Stimulated activated CD4-positive, alpha-beta T cell treated with anti-CD3 and anti-CD28 coated beads, Interleukin-2, amount 100 ng/mL, for 24 hours (primary cell): Measurements from ENCODE around the gene TAF1A.
"Not testable (repeated sequence)": the region's sequence is repeated elsewhere in the genome, so short reads cannot be mapped to it uniquely, and the experiment has no call there.

ENCODE experiments used
- DNase-seq, 2 donors: peaks; one replicate each; pipeline ENCODE4 v3.0.0-alpha.2; 2020

TAF1A gene

GRCh38 chr1:222589462-222590302 is at the start of gene TAF1A:
Gene TAF1A (minus strand): TSS chr1:222589933.
- DNase-seq = peak; percentile 85 to 86

GRCh38 chr1:222634180-222635013 is 44.7 kb upstream of the TAF1A start:
- DNase-seq = peak; percentile 47 to 78

GRCh38 chr1:222632749-222633148 is 43.0 kb upstream of the TAF1A start:
- no peak for DNase-seq

DNA sequence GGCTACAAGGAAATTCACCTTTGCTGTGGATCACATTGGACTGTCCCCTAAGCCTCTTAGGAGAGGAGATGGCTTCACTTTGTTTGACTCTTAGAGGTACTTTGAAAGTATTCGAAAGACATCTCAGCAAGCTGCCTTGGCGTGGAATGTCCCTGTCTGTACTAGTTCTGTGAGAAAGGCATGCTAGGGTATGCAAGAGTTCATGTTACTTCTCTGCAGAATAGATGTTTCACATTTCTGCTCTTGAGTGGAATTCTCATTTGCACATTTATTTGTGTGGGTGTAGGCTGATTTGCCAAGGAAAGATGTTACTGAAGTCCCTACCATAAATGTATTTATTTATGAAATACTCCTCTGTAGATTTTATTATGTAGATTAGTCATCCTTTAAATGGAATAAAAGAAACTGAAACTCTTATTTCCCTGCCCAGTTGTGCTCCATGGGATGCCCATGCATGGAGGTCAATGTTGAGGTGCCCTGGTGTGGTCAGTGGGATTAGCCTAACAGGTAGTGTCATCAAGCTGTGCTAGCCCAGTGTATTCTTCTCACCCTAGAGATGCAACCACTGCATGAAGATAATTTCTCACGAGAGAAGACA is 42.0 kb upstream of the TAF1A start:
- no peak for DNase-seq

- DNase-seq = no peak
These were observed 40.3 kb upstream of the TAF1A start for GRCh38 chr1:222629921-222630535.

GRCh38 chr1:222627232-222627631 is 37.5 kb upstream of the TAF1A start:
- no peak for DNase-seq

- no peak for DNase-seq
These were observed 34.5 kb upstream of the TAF1A start for GRCh38 chr1:222624214-222624613.

DNA sequence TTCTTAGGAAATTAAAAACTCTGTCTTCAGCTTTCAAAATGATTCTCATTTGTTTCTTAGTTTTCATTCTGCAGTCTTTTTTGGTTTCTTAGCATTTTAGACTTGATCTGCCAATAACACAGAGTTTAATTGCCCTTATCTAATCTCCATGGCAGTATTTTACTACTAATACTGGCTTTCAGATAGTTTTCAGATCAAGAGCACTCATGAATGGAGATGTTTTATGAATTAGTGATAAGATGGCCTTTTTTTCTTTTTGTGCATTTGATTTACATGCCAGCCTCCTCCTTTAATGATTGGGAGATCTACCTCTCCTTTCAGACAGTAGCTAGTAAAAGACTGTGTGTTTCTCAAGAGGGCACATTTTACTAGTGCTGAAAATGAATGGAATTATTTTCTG is 33.7 kb upstream of the TAF1A start:
- no peak for DNase-seq

GRCh38 chr1:222622765-222623164 is 33.0 kb upstream of the TAF1A start:
- DNase-seq = no peak

DNA sequence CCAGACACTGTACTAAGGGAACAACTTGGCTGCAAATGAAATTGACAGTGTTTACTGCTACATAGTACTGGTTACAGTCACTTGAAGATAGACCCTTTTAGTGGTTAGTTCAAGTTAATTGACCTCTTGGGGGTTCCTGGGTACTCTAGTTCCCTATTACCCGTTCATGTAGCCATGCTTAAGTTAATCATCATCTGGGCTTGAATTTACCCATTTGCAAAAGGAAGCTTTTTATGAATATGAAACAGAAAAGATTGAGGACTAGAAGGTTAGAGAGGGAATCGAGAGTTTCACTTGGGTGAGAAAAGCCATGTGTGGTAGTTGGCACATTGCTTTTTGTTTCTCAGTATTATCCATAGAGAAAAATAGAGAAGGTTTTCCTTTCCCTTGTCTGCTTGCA is 30.8 kb upstream of the TAF1A start:
- no peak for DNase-seq

GRCh38 chr1:222618880-222619596 is 29.3 kb upstream of the TAF1A start:
- peak in 1 of 2 donors; percentile 21 for DNase-seq

- DNase-seq = peak; percentile 52 to 74
These were observed 28.5 kb upstream of the TAF1A start, which contains the start of gene MIA3 for GRCh38 chr1:222618001-222618879. Gene MIA3 (plus strand): TSS chr1:222618097. CDS start chr1:222618111, 14 bp downstream.

DNA sequence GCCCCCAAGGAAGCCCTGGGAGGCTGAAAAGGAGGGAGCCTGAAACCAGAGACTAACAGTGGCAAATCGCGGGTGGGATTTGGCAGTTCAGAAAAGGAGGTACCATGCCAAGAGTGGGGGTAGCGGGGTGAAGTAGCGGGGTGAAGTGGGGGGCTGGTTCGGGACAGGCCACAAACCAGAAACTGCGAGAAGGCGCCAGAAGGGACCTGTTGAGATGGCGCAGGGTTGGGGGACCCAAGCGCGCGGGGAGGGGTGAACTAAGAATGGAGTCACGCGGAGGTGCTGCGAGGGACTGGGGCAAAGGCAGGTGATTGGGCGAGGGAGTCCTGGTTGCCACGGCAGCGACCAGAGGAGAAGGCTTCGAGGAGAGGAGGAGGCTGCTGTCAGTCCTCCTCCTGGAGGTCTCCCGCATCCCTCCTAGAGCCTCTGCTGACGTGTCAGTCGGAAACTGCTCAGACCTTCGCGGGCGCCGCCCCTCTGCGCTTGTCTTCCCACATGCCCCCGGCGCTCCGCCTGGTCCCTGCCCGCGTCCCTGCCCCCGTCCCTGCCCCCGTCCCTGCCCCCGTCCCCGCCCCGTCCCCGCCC is 27.7 kb upstream of the TAF1A start:
- DNase-seq = peak; percentile 87 to 91

- no peak for DNase-seq
These were observed 26.8 kb upstream of the TAF1A start for GRCh38 chr1:222616525-222616924.

- no peak for DNase-seq
These were observed 23.9 kb upstream of the TAF1A start for GRCh38 chr1:222613627-222614026.

DNA sequence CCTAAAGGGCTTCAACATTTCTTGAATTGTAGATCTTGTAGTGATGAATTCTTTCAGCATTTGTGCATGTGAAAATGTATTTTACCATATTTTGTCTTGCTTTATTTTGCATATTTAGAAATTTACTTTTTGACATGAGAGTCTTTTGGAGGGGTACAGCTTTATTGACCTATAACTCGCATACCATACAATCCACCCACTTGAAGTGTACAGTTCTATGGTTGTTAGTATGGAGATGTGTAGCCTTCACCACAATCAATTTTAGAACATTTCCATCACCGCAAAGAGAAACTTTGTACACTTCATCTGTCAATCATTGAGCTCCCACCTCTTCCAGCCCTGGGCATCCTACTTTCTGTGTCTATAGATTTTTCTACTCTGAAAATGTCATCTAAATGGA is 21.0 kb upstream of the TAF1A start:
- no peak for DNase-seq

DNA sequence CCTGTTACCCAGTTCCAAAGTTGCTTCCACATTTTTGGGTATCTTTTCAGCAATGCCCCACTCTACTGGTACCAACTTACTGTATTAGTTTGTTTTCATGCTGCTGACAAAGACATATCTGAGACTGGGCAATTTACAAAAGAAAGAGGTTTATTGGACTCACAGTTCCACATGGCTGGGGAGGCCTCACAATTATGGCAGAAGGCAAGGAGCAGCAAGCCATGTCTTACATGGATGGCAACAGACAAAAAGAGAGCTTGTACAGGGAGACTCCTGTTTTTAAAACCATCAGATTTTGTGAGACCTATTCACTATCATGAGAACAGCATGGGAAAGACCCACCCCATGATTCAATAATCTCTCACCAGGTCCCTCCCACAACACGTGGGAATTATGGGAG is 19.4 kb upstream of the TAF1A start:
- not testable (repeated sequence) for DNase-seq

DNA sequence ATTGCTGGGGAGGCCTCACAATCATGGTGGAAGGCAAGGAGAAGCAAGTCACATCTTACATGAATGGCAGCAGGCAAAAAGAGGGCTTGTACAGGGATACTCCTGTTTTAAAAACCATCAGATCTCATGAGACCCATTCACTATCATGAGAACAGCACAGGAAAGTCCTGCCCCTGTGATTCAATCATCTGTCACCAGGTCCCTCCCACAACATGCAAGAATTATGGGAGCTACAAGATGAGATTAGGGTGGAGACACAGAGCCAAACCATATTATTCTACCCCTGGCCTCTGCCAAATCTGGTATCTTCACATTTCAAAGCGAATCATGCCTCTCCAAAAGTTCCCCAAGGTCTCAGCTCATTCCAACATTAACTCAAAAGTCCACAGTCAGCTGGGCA is 17.0 kb upstream of the TAF1A start:
- DNase-seq = no peak

DNA sequence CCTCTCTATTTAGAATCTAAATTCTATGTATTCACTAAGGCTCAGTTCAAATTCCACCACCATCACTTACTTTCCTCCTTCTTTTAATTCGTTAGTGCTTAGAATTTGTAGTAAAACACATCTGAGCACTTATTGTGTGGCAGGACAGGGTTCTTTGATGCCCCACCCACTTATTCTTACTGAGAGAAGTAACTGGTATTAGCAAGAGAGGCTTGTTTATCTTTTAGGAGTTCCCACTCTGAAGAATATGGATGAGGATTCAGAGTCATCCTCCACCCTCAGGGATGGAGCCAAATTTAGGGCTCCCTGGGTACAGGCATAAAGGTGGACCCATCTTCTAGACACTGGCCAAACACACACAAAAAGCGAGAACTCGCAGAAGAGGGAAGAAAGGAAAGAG is 11.5 kb upstream of the TAF1A start:
- DNase-seq = no peak

DNA sequence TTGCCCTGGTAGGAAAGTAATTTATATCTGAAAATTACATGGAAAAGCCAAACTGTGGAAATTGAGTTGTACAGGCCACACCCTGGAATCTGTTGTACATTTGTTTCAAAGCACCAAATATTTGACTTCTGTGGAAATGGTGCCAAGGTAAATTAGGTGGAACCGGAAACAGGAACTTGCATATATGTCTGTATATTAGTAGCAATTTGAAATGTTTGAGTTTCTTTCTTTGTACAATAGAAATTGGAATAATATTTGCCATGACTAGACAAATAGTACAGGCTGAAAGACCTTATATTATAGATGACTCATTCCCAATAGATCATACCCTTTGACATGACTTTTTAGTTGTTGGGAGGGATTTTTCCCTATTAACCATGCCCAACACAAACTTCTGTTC is 10.5 kb upstream of the TAF1A start:
- DNase-seq = no peak

GRCh38 chr1:222596696-222597095 is 7.0 kb upstream of the TAF1A start:
- no peak for DNase-seq
